Endothelial cell of umbilical vein (primary cell): ENCODE results near the gene IKZF4. TPM values are rescaled to one million over a fixed set of nuclear protein-coding genes. Genes with fewer than 3 reads are reported as not detected.

Experiments used
- BruUV-seq: library from RNA; stranded (reverse); fragments of 400-500 nt; replicated peaks from 2 replicates; lab custom pipeline; 2021; lab: Mats Ljungman, UMichigan
- CTCF ChIA-PET: fragments of 300-600, 350-600 bp; sonication (Branson Sonifier 250); formaldehyde crosslinking; loops from one replicate; lab custom pipeline; 2021; ENCODE audit warnings: antibody characterized with exemption, inconsistent platforms; lab: Charles Lee
- POLR2A ChIA-PET: fragments of 300-600, 350-600 bp; sonication (Branson Sonifier 250); formaldehyde crosslinking; loops from one replicate; lab custom pipeline; 2021; ENCODE audit warnings: antibody characterized with exemption, inconsistent platforms; lab: Charles Lee
- DNase-seq: peaks from one replicate; pipeline ENCODE4 v3.0.0-alpha.2; 2011; ENCODE audit warnings: low read depth, low spot score
- FAIRE-seq: peaks from 2 replicates; lab custom pipeline; 2011; peaks lifted over from hg19 to GRCh38; lab: Jason Lieb, UNC
- H2AFZ ChIP-seq: 2 replicates; pipeline ENCODE4 v1.6.0; 2012; ENCODE audit warnings: low read depth, low read length, control low read depth, inconsistent platforms
- H3K27ac ChIP-seq: 2 replicates; pipeline ENCODE4 v1.5.1; 2011; ENCODE audit warnings: low read depth, mild to moderate bottlenecking, control low read depth, low read length, moderate library complexity; ENCODE audit not compliant: insufficient read depth
- H3K27me3 ChIP-seq, 2 experiments: 2 replicates each; pipeline versions ENCODE4 v1.6.0 to v1.6.1; 2011; ENCODE audit warnings: low read length in 2 of 2, mixed read lengths in 1 of 2; ENCODE audit not compliant: control insufficient read depth in 2 of 2, insufficient read depth in 2 of 2
- H3K36me3 ChIP-seq, 2 experiments: 2 replicates in 1 of 2; 3 replicates in 1 of 2; pipeline ENCODE4 v1.5.1; 2011; ENCODE audit warnings: low read length in 2 of 2, mild to moderate bottlenecking in 1 of 2, moderate library complexity in 1 of 2; ENCODE audit not compliant: control insufficient read depth in 2 of 2, insufficient read depth in 2 of 2; ENCODE audit errors: extremely low read depth in 1 of 2
- H3K4me1 ChIP-seq: 3 replicates; pipeline ENCODE4 v1.5.1; 2011; ENCODE audit warnings: mild to moderate bottlenecking, low read length; ENCODE audit not compliant: control insufficient read depth, insufficient read depth; ENCODE audit errors: extremely low read depth
- H3K4me2 ChIP-seq: 2 replicates; pipeline ENCODE4 v1.6.1; 2011; ENCODE audit warnings: low read length, control low read depth, mixed read lengths; ENCODE audit not compliant: insufficient read depth
- H3K4me3 ChIP-seq, 3 experiments: fragments of 200-600 bp in 1 of 3; sonication (generic), shearing (Covaris generic) in 1 of 3; replicated peaks in 1 of 3; 2 replicates each; pipeline ENCODE4 v1.5.1; 2011 to 2016; ENCODE audit warnings: control low read depth in 3 of 3, low read length in 3 of 3, mild to moderate bottlenecking in 2 of 3, inconsistent platforms in 1 of 3, low read depth in 1 of 3, moderate library complexity in 1 of 3; ENCODE audit not compliant: insufficient read depth in 1 of 3
- H3K79me2 ChIP-seq: 2 replicates; pipeline ENCODE4 v1.6.0; 2012; ENCODE audit warnings: low read length, inconsistent platforms; ENCODE audit not compliant: control insufficient read depth, insufficient read depth
- H3K9ac ChIP-seq: replicated peaks from 2 replicates; pipeline ENCODE3; 2011; ENCODE audit warnings: low read length, control low read depth; ENCODE audit not compliant: insufficient read depth; ENCODE audit errors: extremely low read depth
- H3K9me1 ChIP-seq: replicated peaks from 3 replicates; pipeline ENCODE4 v1.6.0; 2011; ENCODE audit warnings: mild to moderate bottlenecking, low read length; ENCODE audit not compliant: control insufficient read depth, insufficient read depth; ENCODE audit errors: extremely low read depth
- H3K9me3 ChIP-seq: replicated peaks from 2 replicates; pipeline ENCODE4 v1.5.1; 2012; ENCODE audit warnings: low read length, inconsistent platforms; ENCODE audit not compliant: control insufficient read depth, insufficient read depth
- H4K20me1 ChIP-seq: replicated peaks from 2 replicates; pipeline ENCODE3; 2011; ENCODE audit warnings: mild to moderate bottlenecking, low read length; ENCODE audit not compliant: control insufficient read depth, insufficient read depth; ENCODE audit errors: extremely low read depth
- CTCF ChIP-seq, 2 donors: IDR thresholded peaks; 1 replicate in 1 of 2; 2 replicates in 1 of 2; pipeline ENCODE4 v1.5.1; 2011; ENCODE audit warnings: low read length in 2 of 2, mild to moderate bottlenecking in 2 of 2, moderate library complexity in 2 of 2, control low read depth in 1 of 2, inconsistent platforms in 1 of 2, low read depth in 1 of 2; ENCODE audit not compliant: insufficient read depth in 1 of 2; ENCODE audit errors: extremely low read depth in 1 of 2
- EZH2 ChIP-seq: IDR thresholded peaks from 2 replicates; pipeline ENCODE4 v1.6.1; 2012; ENCODE audit warnings: borderline replicate concordance, low read depth, mild to moderate bottlenecking, moderate library complexity, low read length, inconsistent platforms; ENCODE audit not compliant: severe bottlenecking
- FOS ChIP-seq: IDR thresholded peaks from 2 replicates; pipeline ENCODE4 v1.6.1; 2011; ENCODE audit warnings: mild to moderate bottlenecking, low read length, moderate library complexity, borderline replicate concordance; ENCODE audit not compliant: insufficient read depth
- GATA2 ChIP-seq: IDR thresholded peaks from 2 replicates; pipeline ENCODE4 v1.7.0; 2011; ENCODE audit warnings: low read depth, mild to moderate bottlenecking, moderate library complexity, mixed read lengths, low read length; ENCODE audit not compliant: insufficient read length, insufficient read depth
- JUN ChIP-seq: IDR thresholded peaks from 2 replicates; pipeline ENCODE4 v1.6.1; 2011; ENCODE audit warnings: borderline replicate concordance, low read depth; ENCODE audit not compliant: insufficient read length, insufficient read depth
- MYC ChIP-seq: IDR thresholded peaks from one replicate; pipeline ENCODE4 v1.6.1; 2011; ENCODE audit warnings: mild to moderate bottlenecking, low read depth, low read length
- POLR2A ChIP-seq: IDR thresholded peaks from 2 replicates; pipeline ENCODE4 v1.6.1; 2012; ENCODE audit warnings: low read depth, mild to moderate bottlenecking, control low read depth, low read length
- POLR2AphosphoS5 ChIP-seq: IDR thresholded peaks from 2 replicates; pipeline ENCODE4 v1.6.1; 2012; ENCODE audit warnings: low read depth, mild to moderate bottlenecking, control low read depth, low read length, moderate library complexity; ENCODE audit not compliant: insufficient read depth
- dilution Hi-C: fragments of 300-500 bp; cut with MboI; formaldehyde crosslinking; loops from one replicate; pipeline ENCODE4 v1.15.0; 2019; ENCODE audit warnings: low sequenced_read_pairs; ENCODE audit not compliant: extremely low pct_ligation_motif_present
- intact Hi-C: fragments of 100-400 bp; cut with micrococcal nuclease; formaldehyde crosslinking; loops from one replicate; pipeline ENCODE4 v1.10.0; 2022
- polyA plus RNA-seq, 4 experiments: library from polyadenylated mRNA; depleted of rRNA in 3 of 4; stranded (reverse) in 3 of 4; unstranded in 1 of 4; fragments of >200 nt; gene quantifications; 2 replicates each; pipeline versions ENCODE4 v1.2.1 to v1.2.3, GENCODE V29; 2011 to 2012; ENCODE audit warnings: missing spikeins in 1 of 4
- total RNA-seq: library from RNA; stranded (reverse); gene quantifications from 2 replicates; pipeline ENCODE4 v1.2.3, GENCODE V29; 2021
- TF ChIP-seq, protein P1 (sequence below): IDR thresholded peaks from 2 replicates; pipeline ENCODE4 v1.6.1; 2011; ENCODE audit not compliant: insufficient read depth, insufficient read length

Gene IKZF4
- total and polyA plus RNA-seq, 2 donors (not counting 3 experiments of a cell fraction or from before 2014, with no cell fraction given) = 3.4 to 5.4 TPM

DNA sequence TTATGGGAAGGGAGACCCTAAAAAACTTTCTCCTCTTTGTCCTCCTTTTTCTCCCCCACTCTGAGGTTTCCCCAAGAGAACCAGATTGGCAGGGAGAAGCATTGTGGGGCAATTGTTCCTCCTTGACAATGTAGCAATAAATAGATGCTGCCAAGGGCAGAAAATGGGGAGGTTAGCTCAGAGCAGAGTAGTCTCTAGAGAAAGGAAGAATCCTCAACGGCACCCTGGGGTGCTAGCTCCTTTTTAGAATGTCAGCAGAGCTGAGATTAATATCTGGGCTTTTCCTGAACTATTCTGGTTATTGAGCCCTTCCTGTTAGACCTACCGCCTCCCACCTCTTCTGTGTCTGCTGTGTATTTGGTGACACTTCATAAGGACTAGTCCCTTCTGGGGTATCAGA lies 16.3 kb downstream of the IKZF4 start:
- H2AFZ ChIP-seq = no peak overlapping the region
- ChIA-PET POLR2A (no interaction called here), CTCF (interaction anchor here (0.7 to 1.7 kb wide), 4 partner anchors 8 to 41 kb away, joined by 3 to 11 read pairs (median 6); no protein-coding TSS in a partner anchor)
- no peak overlapping the region for H3K4me2 ChIP-seq
- H3K9me1 ChIP-seq = no peaks in the 10 kb centered on the region
- H3K36me3 ChIP-seq = peaks cover 2 to 9% of the 10 kb centered on the region in 2 experiments
- H4K20me1 ChIP-seq = no peaks in the 10 kb centered on the region
- no peaks in the 10 kb centered on the region for H3K27me3 ChIP-seq
- no peak for TF ChIP-seq CTCF (IDR thresholded peaks at IDR 0.05; ENCODE audit: extremely low read depth in 1 of 2, insufficient read depth in 1 of 2, low read depth in 1 of 2, low read length in 2 of 2)
- no peak for TF ChIP-seq GATA2
- TF ChIP-seq POLR2AphosphoS5 = no peak
- TF ChIP-seq POLR2A = no peak
- no peak for TF ChIP-seq FOS
- no peak for TF ChIP-seq EZH2
- TF ChIP-seq JUN = no peak
- TF ChIP-seq MYC = no peak
- TF ChIP-seq, protein P1, sequence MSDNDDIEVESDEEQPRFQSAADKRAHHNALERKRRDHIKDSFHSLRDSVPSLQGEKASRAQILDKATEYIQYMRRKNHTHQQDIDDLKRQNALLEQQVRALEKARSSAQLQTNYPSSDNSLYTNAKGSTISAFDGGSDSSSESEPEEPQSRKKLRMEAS = no peak
- BruUV-seq = no TSS peak
- H3K27ac ChIP-seq = no peak overlapping the region
- no peak overlapping the region for H3K4me3 ChIP-seq
- no peak for DNase-seq
- no peak overlapping the region for H3K9ac ChIP-seq
- H3K79me2 ChIP-seq = peaks cover 3% of the 10 kb centered on the region
- intact Hi-C loops (no loop called here), dilution Hi-C loops (no loop called here)
- no peaks in the 10 kb centered on the region for H3K9me3 ChIP-seq
- peaks cover 6% of the 10 kb centered on the region for H3K4me1 ChIP-seq
- FAIRE-seq = no peak
